ENCODE results near the gene MAP3K10. TPM values are rescaled to one million over a fixed set of nuclear protein-coding genes. Genes with fewer than 3 reads are reported as not detected.
A peak's percentile ranks its signal among the peaks of the same experiment; 100 is the strongest.

MAP3K10 gene
- total and polyA plus RNA-seq, 12 donors, result 10.8 to 31.2 (median 15.8) TPM

DNA sequence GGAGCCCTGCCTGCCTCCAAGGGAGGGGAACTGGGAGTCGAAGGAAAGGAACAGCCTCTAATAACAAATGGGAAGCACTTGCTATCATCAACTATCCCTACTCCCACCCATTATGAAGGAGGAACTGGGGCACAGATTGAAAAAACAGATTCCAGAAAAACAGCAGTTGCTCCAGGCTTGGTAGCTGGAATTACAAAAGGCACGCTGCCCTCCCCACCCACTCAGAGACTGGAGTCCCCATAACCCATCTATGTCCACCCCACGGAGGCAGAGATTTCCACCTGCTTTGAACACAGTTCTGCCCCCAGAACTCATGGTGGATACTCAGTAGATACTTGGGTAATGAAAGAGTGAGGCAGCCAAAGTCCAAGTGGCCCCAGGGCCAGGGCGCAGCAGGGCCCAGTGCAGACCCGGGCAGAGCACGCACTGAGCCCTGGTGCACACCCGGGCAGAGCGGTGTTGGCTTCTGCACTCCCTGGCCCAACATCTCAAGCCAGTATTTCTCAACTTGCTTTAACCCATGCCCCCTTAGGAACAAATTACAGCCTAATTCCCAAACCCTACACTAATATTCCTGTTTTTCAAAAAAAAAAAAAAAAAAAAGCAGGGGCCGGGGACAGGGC, 54.4 kb downstream of the MAP3K10 start:
- DNase-seq (no peak), ATAC-seq (no peak)
- TF ChIP-seq, protein P1, sequence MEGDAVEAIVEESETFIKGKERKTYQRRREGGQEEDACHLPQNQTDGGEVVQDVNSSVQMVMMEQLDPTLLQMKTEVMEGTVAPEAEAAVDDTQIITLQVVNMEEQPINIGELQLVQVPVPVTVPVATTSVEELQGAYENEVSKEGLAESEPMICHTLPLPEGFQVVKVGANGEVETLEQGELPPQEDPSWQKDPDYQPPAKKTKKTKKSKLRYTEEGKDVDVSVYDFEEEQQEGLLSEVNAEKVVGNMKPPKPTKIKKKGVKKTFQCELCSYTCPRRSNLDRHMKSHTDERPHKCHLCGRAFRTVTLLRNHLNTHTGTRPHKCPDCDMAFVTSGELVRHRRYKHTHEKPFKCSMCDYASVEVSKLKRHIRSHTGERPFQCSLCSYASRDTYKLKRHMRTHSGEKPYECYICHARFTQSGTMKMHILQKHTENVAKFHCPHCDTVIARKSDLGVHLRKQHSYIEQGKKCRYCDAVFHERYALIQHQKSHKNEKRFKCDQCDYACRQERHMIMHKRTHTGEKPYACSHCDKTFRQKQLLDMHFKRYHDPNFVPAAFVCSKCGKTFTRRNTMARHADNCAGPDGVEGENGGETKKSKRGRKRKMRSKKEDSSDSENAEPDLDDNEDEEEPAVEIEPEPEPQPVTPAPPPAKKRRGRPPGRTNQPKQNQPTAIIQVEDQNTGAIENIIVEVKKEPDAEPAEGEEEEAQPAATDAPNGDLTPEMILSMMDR (IDR thresholded peaks at IDR 0.05), result no peak
- H3K27me3 ChIP-seq, result no peaks in the 10 kb centered on the region
- H3K4me3 ChIP-seq, result no peak overlapping the region
- WGBS, 2 donors, result 76 to 80% methylated on average over 9 of the region's 9 CpGs
- H3K4me1 ChIP-seq, result peaks cover 12 to 53% (median 35%) of the 10 kb centered on the region in 9 donors
- no peak overlapping the region for H3K27ac ChIP-seq
- intact Hi-C loops (cut with DNase I), result no loop called here
- no peaks in the 10 kb centered on the region for H3K9me3 ChIP-seq
- H3K36me3 ChIP-seq, result peaks cover 0 to 39% (median under 1%) of the 10 kb centered on the region in 9 donors

DNA sequence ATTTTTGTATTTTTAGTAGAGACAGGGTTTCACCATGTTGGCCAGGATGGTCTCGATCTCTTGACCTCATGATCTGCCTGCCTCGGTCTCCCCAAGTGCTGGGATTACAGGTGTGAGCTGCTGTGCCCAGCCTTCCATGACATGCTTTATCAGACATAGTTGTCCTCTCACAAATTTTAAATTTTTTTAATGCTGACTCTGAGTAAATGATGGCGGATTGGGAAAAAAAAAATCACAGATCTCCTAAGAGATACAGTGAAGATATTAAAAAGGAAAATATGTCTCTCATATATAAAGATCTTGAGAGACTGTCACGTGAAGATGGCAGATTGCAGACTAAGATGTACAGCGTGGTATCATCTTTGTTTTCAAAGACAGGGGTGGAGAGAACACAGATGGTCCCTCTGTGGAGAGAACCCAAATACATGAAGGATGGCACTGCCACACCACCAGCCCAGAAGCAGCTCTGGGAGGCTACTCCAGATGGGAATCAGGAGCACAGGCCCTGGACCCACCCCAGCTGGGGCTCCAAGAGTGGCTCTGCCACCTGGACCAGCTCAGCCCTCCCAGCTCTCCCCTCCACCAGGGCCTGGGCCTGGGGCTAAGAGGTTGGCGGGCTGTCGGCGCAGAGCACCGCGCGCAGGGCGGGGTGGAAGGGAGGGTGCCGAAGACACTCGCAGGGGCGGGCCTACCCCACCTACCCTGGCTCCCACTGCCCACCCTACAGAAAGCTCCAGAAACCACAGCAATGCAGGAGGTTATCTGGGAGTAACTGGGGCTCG, 55.3 kb downstream of the MAP3K10 start:
- TF ChIP-seq, protein P1 (IDR thresholded peaks at IDR 0.05), result no peak
- Histone ChIP-seq H3K4me1 (peaks cover 11 to 47% (median 28%) of the 10 kb centered on the region in 9 donors), H3K9me3 (no peaks in the 10 kb centered on the region), H3K4me3 (no peak overlapping the region), H3K36me3 (peaks cover 0 to 35% (median 0%) of the 10 kb centered on the region in 9 donors), H3K27me3 (no peaks in the 10 kb centered on the region), H3K27ac (no peak overlapping the region)
- ATAC-seq (no peak), DNase-seq (no peak)
- intact Hi-C loops (cut with DNase I), result no loop called here
- whole genome bisulfite sequencing, 2 donors, result 94 to 97% methylated on average over 16 of the region's 16 CpGs

DNA sequence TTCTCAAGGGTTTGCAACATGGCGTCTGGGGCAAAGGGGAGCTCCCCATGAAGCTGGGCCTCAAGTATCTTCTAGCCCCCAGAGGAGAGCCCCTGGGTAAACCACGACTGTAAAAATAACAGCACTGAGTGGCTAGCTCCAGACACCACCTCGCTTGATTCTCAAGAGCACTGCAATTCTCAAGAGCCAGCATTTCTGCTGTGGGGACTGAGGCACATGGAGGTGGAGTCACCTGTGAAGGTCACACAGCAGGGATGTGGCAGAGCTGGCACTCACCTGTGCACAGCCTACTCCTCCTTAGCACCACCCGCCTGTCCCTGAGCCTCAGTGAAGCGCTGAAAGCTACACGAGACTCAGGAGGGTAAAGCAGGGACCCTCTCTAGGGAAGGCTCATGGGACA, 56.0 kb downstream of the MAP3K10 start:
- H3K4me1 ChIP-seq, result peaks cover 4 to 40% (median 22%) of the 10 kb centered on the region in 9 donors

DNA sequence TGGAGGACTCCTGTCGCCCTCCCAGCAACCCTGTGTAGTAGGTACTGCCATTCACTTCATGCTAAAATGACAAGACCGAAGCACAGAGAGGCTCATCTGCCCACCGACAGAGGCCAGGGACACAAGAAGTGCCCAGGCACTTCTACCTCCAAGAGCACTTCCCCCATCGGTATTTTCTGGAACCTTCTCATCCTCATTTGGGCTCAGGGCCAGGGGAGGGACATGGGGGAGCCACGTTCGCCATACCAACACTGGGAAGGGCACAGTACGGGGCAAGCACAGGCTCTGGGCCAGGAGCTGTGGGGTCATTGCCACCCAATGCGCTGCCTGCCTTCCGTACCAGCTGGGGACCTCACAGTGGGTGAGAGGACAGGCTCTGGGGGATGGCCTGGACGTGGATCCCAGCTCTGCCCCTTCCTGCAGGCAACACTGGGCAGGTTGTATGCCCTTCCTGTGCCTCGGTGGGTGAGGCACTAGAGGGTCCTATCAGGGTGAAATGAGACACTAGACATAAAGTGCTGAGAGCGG, 56.6 kb downstream of the MAP3K10 start:
- ATAC-seq (peak in 3 of 8 donors; percentile 4 to 15 (median 13)), DNase-seq (no peak)
- H3K27ac ChIP-seq, result no peak overlapping the region
- no peaks in the 10 kb centered on the region for H3K9me3 ChIP-seq
- no peaks in the 10 kb centered on the region for H3K27me3 ChIP-seq
- peaks cover 0 to 37% (median 20%) of the 10 kb centered on the region in 9 donors for H3K4me1 ChIP-seq
- intact Hi-C loops (cut with DNase I), result no loop called here
- no peak overlapping the region for H3K4me3 ChIP-seq
- TF ChIP-seq, protein P1 (IDR thresholded peaks at IDR 0.05), result no peak
- 83 to 88% methylated on average over 12 of the region's 12 CpGs for WGBS, 2 donors
- peaks cover 0 to 36% (median 1%) of the 10 kb centered on the region in 9 donors for H3K36me3 ChIP-seq

More for the DNA sequence above, 56.0 kb downstream of the MAP3K10 start:
- no peak overlapping the region for H3K4me3 ChIP-seq
- intact Hi-C loops (cut with DNase I), result no loop called here
- ATAC-seq (peak in 1 of 8 donors; percentile 13), DNase-seq (no peak)
- TF ChIP-seq, protein P1 (IDR thresholded peaks at IDR 0.05), result no peak
- WGBS, 2 donors, result 81 to 87% methylated on average over 6 of the region's 6 CpGs
- peaks cover 0 to 35% (median 0%) of the 10 kb centered on the region in 9 donors for H3K36me3 ChIP-seq
- H3K27me3 ChIP-seq, result no peaks in the 10 kb centered on the region
- no peak overlapping the region for H3K27ac ChIP-seq
- H3K9me3 ChIP-seq, result no peaks in the 10 kb centered on the region
